ENCODE data around the gene WDFY4.

Gene WDFY4

GRCh38 chr10:48932831-48933664 is 248.4 kb downstream of the WDFY4 start:
- no peak for DNase-seq
- H3K9me3 ChIP-seq, result no peaks in the 10 kb centered on the region
- H3K4me1 ChIP-seq, result no peaks in the 10 kb centered on the region
- no peaks in the 10 kb centered on the region for H3K27me3 ChIP-seq
- H3K4me3 ChIP-seq (ENCODE audit: low read depth, low read length), result no peak overlapping the region
- H3K36me3 ChIP-seq, result no peaks in the 10 kb centered on the region
- no peak for TF ChIP-seq CTCF (IDR thresholded peaks at IDR 0.05; ENCODE audit: low read depth, low read length)

- TF ChIP-seq CTCF (IDR thresholded peaks at IDR 0.05; ENCODE audit: low read depth, low read length), result no peak
- H3K36me3 ChIP-seq, result no peaks in the 10 kb centered on the region
- no peaks in the 10 kb centered on the region for H3K4me1 ChIP-seq
- no peak for DNase-seq
- no peaks in the 10 kb centered on the region for H3K9me3 ChIP-seq
- H3K27me3 ChIP-seq, result no peaks in the 10 kb centered on the region
- H3K4me3 ChIP-seq (ENCODE audit: low read depth, low read length), result no peak overlapping the region
These were observed 250.2 kb downstream of the WDFY4 start for GRCh38 chr10:48934672-48935501.

- TF ChIP-seq CTCF (IDR thresholded peaks at IDR 0.05; ENCODE audit: low read depth, low read length), result no peak
These were observed 250.9 kb downstream of the WDFY4 start for GRCh38 chr10:48935577-48935976.

GRCh38 chr10:48937796-48938195 is 253.1 kb downstream of the WDFY4 start:
- Histone ChIP-seq H3K4me1 (no peaks in the 10 kb centered on the region), H3K4me3 (ENCODE audit: low read depth, low read length) (no peak overlapping the region), H3K9me3 (no peaks in the 10 kb centered on the region), H3K27me3 (no peaks in the 10 kb centered on the region), H3K36me3 (no peaks in the 10 kb centered on the region)
- no peak for DNase-seq
- TF ChIP-seq CTCF (IDR thresholded peaks at IDR 0.05; ENCODE audit: low read depth, low read length), result no peak

More at GRCh38 chr10:48935577-48935976, 250.9 kb downstream of the WDFY4 start:
- no peak for DNase-seq
- H3K4me3 ChIP-seq (ENCODE audit: low read depth, low read length), result no peak overlapping the region
- no peaks in the 10 kb centered on the region for H3K9me3 ChIP-seq
- no peaks in the 10 kb centered on the region for H3K36me3 ChIP-seq
- no peaks in the 10 kb centered on the region for H3K27me3 ChIP-seq
- H3K4me1 ChIP-seq, result no peaks in the 10 kb centered on the region

GRCh38 chr10:48938281-48938680 is 253.6 kb downstream of the WDFY4 start:
- no peak for DNase-seq
- Histone ChIP-seq H3K4me3 (ENCODE audit: low read depth, low read length) (no peak overlapping the region), H3K9me3 (no peaks in the 10 kb centered on the region), H3K27me3 (no peaks in the 10 kb centered on the region), H3K4me1 (no peaks in the 10 kb centered on the region), H3K36me3 (no peaks in the 10 kb centered on the region)
- TF ChIP-seq CTCF (IDR thresholded peaks at IDR 0.05; ENCODE audit: low read depth, low read length), result no peak
